GM23338 (cell line): ENCODE results near the gene DPY19L3. TPM values are rescaled to one million over a fixed set of nuclear protein-coding genes. Genes with fewer than 3 reads are reported as not detected.

Experiments
- ATAC-seq: fragments of 200-7000 bp; cut with Tn5 transposase; 3 replicates; pipeline ENCODE4 v1.9.1; 2020
- DNase-seq: peaks from one replicate; pipeline ENCODE4 v3.0.0-alpha.2; 2015; ENCODE audit warnings: low spot score
- H2AFZ ChIP-seq: fragments of 200-600 bp; sonication (generic); 2 replicates; pipeline ENCODE4 v1.8.0; 2016; ENCODE audit warnings: antibody characterized with exemption, mild to moderate bottlenecking, moderate library complexity
- H3F3A ChIP-seq: fragments of 200-600 bp; sonication (generic); replicated peaks from 2 replicates; pipeline ENCODE4 v1.8.0; 2017; ENCODE audit warnings: antibody characterized with exemption, mixed run types, low read depth
- H3K27ac ChIP-seq: fragments of 200-600 bp; sonication (generic); 2 replicates; pipeline ENCODE4 v1.6.1; 2016; ENCODE audit warnings: low read depth
- H3K27me3 ChIP-seq: fragments of 200-600 bp; sonication (generic); 2 replicates; pipeline ENCODE4 v1.8.0; 2016; ENCODE audit warnings: mild to moderate bottlenecking, mixed run types, moderate library complexity; ENCODE audit not compliant: insufficient read depth
- H3K36me3 ChIP-seq: fragments of 200-600 bp; sonication (generic); 2 replicates; pipeline ENCODE4 v1.8.0; 2016; ENCODE audit warnings: mild to moderate bottlenecking; ENCODE audit not compliant: insufficient read depth
- H3K4me1 ChIP-seq: fragments of 200-600 bp; sonication (generic); 2 replicates; pipeline ENCODE4 v1.8.0; 2016; ENCODE audit warnings: mild to moderate bottlenecking, moderate library complexity; ENCODE audit not compliant: insufficient read depth
- H3K4me2 ChIP-seq: fragments of 200-600 bp; sonication (generic); 2 replicates; pipeline ENCODE4 v1.7.1; 2017; ENCODE audit warnings: mixed run types
- H3K4me3 ChIP-seq: fragments of 200-600 bp; sonication (generic); 2 replicates; pipeline ENCODE4 v1.6.1; 2016; ENCODE audit warnings: mixed run types
- H3K79me2 ChIP-seq: fragments of 200-600 bp; sonication (generic); replicated peaks from 2 replicates; pipeline ENCODE4 v1.8.0; 2017; ENCODE audit warnings: mild to moderate bottlenecking; ENCODE audit not compliant: insufficient read depth
- H3K9me2 ChIP-seq: fragments of 200-600 bp; sonication (generic); 2 replicates; pipeline ENCODE4 v1.8.0; 2017; ENCODE audit not compliant: insufficient read depth
- H4K20me1 ChIP-seq: fragments of 200-600 bp; sonication (generic); replicated peaks from 2 replicates; pipeline ENCODE4 v1.8.0; 2017; ENCODE audit warnings: mild to moderate bottlenecking; ENCODE audit not compliant: insufficient read depth
- H3K27ac Mint-ChIP-seq: 2 replicates; pipeline ENCODE4 v1.8.0; 2020; ENCODE audit warnings: inconsistent platforms, mild to moderate bottlenecking, moderate library complexity, mixed read lengths
- H3K27me3 Mint-ChIP-seq: 3 replicates; pipeline ENCODE4 v1.8.0; 2022; ENCODE audit warnings: low read depth, mild to moderate bottlenecking, moderate library complexity, mixed read lengths, inconsistent platforms; ENCODE audit not compliant: insufficient read depth, poor library complexity
- H3K36me3 Mint-ChIP-seq: 3 replicates; pipeline ENCODE4 v1.8.0; 2021; ENCODE audit warnings: low read depth, mild to moderate bottlenecking, inconsistent platforms, moderate library complexity, mixed read lengths
- H3K4me1 Mint-ChIP-seq: 3 replicates; pipeline ENCODE4 v1.8.0; 2020; ENCODE audit warnings: mild to moderate bottlenecking, inconsistent platforms, mixed read lengths
- H3K4me3 Mint-ChIP-seq: 3 replicates; pipeline ENCODE4 v1.8.0; 2021; ENCODE audit warnings: moderate library complexity, mild to moderate bottlenecking, inconsistent platforms, mixed read lengths
- H3K9me3 Mint-ChIP-seq: 3 replicates; pipeline ENCODE4 v1.8.0; 2020; ENCODE audit warnings: moderate library complexity, mild to moderate bottlenecking, inconsistent platforms, mixed read lengths
- EZH2 ChIP-seq: fragments of 200-600 bp; sonication (generic); IDR thresholded peaks from one replicate; pipeline ENCODE4 v1.8.0; 2017; ENCODE audit warnings: antibody characterized with exemption, mild to moderate bottlenecking, low read depth; ENCODE audit not compliant: unreplicated experiment
- JUNB ChIP-seq: IDR thresholded peaks from one replicate; pipeline ENCODE4 v1.6.1; 2016; ENCODE audit warnings: antibody characterized with exemption; ENCODE audit not compliant: unreplicated experiment
- POLR2AphosphoS5 ChIP-seq: IDR thresholded peaks from 2 replicates; pipeline ENCODE4 v1.6.1; 2016; ENCODE audit warnings: antibody characterized with exemption, low read depth
- REST ChIP-seq: IDR thresholded peaks from one replicate; pipeline ENCODE4 v1.6.1; 2018; ENCODE audit warnings: antibody characterized with exemption; ENCODE audit not compliant: unreplicated experiment
- ZNF114 ChIP-seq: fragments of 250-450 bp; sonication (Bioruptor Pico); IDR thresholded peaks from 2 replicates; pipeline ENCODE4 v1.5.0; 2020; ENCODE audit warnings: mild to moderate bottlenecking, moderate library complexity
- ZNF331 ChIP-seq: fragments of 250-450 bp; sonication (Bioruptor Pico); IDR thresholded peaks from 2 replicates; pipeline ENCODE4 v1.5.0; 2020; ENCODE audit warnings: low read depth, mild to moderate bottlenecking, moderate library complexity
- polyA plus RNA-seq: library from polyadenylated mRNA; unstranded; fragments of >200 nt; fragmentation: Nextera tagmentation; extraction: Ambion mirVana; gene quantifications from 2 replicates; pipeline ENCODE4 v1.2.1, GENCODE V29; 2016
- total RNA-seq: library from RNA; depleted of rRNA; stranded (reverse); fragments of >200 nt; shearing (Covaris generic); gene quantifications from 2 replicates; pipeline ENCODE4 v1.2.3, GENCODE V29; 2014

DPY19L3 gene
- total and polyA plus RNA-seq, 2 experiments from 2014 or later, result 13.5 to 46.6 TPM

- Mint-ChIP-seq H3K36me3 (peaks cover 49% of the 10 kb centered on the region), H3K4me3 (peak overlapping the region; percentile 80), H3K27me3 (peaks cover 8% of the 10 kb centered on the region), H3K27ac (peak overlapping the region; percentile 67), H3K9me3 (no peaks in the 10 kb centered on the region; the same call in 2 of the 3 replicates), H3K4me1 (peaks cover 32% of the 10 kb centered on the region)
- Histone ChIP-seq H4K20me1 (peaks cover 18% of the 10 kb centered on the region; the same call in 1 of the 2 replicates), H3K4me3 (peak overlapping the region; percentile 91), H3K27ac (no peak overlapping the region), H2AFZ (no peak overlapping the region), H3K9me2 (no peaks in the 10 kb centered on the region), H3K36me3 (peaks cover 42% of the 10 kb centered on the region), H3K27me3 (no peaks in the 10 kb centered on the region), H3K4me2 (peak overlapping the region; percentile 99), H3K79me2 (peaks cover 30% of the 10 kb centered on the region), H3K4me1 (peaks cover 22% of the 10 kb centered on the region), H3F3A (peaks cover 10% of the 10 kb centered on the region)
- ATAC-seq (no peak), DNase-seq (no peak)
- TF ChIP-seq POLR2AphosphoS5, result no peak
Observed at GRCh38 chr19:32407004-32407992, 1.7 kb downstream of the DPY19L3 start.

GRCh38 chr19:32415246-32415645 lies 9.7 kb downstream of the DPY19L3 start:
- Mint-ChIP-seq H3K36me3 (peaks cover 77% of the 10 kb centered on the region), H3K9me3 (no peaks in the 10 kb centered on the region), H3K27ac (no peak overlapping the region), H3K4me3 (no peak overlapping the region), H3K4me1 (peaks cover 4% of the 10 kb centered on the region; the same call in 2 of the 3 replicates), H3K27me3 (peaks cover 3% of the 10 kb centered on the region)
- Histone ChIP-seq H3K9me2 (no peaks in the 10 kb centered on the region), H3K4me1 (no peaks in the 10 kb centered on the region), H3K79me2 (0 out of 2 replicates have a peak, but pooled peaks cover 11% of the 10 kb centered on the region), H3K36me3 (peaks cover 39% of the 10 kb centered on the region), H3F3A (no peaks in the 10 kb centered on the region), H2AFZ (no peak overlapping the region), H4K20me1 (peaks cover 11% of the 10 kb centered on the region), H3K27ac (no peak overlapping the region), H3K4me2 (no peak overlapping the region), H3K4me3 (no peak overlapping the region), H3K27me3 (no peaks in the 10 kb centered on the region)
- ATAC-seq (no peak), DNase-seq (no peak)
- TF ChIP-seq ZNF114, result no peak
- no peak for TF ChIP-seq EZH2
- no peak for TF ChIP-seq REST
- no peak for TF ChIP-seq JUNB
- TF ChIP-seq ZNF331, result no peak
